ENCODE data around the gene DMBT1. TPM values are rescaled to one million over a fixed set of nuclear protein-coding genes. Genes with fewer than 3 reads are reported as not detected.

Gene DMBT1
- total RNA-seq, 1 donor from 2014 or later = 0.24 TPM

DNA sequence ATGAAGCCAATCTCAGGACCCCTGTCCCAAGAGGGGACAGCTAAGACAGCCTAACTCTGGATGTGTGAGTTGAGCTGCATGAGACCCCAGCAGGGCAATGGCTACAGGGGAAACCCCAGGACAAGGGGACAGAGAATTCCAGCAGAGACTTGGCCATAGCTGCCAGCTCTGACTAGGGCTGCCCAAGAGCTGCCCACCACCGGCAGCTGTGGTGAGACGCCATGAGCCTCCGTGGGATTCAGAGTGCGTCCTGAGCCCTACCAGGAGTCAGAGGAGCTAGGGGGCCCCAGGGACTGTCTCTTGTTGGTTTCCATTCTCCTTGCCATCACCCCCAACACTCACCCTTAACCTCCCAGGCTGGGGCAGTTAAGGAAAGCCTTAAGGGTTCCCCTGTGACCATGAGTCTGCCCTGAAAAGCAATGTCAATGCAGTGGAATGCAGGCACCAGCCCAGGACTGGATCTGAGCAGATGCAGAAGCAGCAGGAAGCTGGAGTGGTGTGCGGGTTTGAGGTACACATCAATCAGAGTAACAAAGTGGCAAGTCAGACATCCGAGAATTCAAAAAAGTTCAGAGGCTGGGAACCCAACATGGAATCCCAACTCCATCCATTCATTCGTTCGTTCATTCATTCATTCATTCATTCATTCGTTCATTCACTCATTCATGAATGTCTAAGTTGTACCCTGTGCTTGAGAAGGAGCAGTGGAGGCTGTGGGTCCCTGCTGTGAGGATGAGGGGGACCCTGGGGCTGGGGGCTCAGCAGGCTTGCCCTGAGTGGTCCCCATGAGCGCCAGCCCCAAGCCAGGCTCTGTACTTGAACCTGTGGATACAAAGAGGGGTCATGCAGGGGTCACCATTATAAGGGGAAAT lies 86.2 kb downstream of the DMBT1 start:
- no peak for DNase-seq (ENCODE audit: low spot score)

DNA sequence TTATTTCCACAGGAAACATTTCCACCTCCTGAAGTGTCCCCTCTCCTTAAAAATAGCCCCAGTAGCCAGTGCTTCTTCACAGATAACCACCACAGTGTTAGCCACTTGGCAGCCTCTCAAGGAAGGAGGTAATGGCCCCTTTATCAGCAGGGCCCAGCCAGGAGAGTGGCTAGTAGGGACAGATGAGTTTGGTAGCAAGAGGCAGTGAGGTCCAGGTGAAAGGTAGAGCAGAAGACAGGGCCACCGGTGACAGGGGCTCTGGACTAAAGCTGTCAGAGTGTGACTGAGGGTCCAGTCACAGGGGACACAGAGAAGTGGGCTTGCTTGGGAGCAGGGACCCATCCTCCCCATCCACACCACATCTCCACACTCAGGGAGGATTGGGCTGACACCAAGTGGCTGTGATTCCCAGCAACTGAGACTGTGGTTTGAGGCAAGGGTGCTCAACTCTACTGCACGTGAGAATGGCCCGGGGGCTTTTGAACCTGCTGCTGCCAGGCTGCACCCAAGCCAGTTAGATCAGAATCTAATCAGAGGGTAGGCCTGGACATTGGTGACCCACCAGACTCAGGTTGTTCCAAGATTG lies 86.9 kb downstream of the DMBT1 start:
- DNase-seq (ENCODE audit: low spot score) = no peak

DNA sequence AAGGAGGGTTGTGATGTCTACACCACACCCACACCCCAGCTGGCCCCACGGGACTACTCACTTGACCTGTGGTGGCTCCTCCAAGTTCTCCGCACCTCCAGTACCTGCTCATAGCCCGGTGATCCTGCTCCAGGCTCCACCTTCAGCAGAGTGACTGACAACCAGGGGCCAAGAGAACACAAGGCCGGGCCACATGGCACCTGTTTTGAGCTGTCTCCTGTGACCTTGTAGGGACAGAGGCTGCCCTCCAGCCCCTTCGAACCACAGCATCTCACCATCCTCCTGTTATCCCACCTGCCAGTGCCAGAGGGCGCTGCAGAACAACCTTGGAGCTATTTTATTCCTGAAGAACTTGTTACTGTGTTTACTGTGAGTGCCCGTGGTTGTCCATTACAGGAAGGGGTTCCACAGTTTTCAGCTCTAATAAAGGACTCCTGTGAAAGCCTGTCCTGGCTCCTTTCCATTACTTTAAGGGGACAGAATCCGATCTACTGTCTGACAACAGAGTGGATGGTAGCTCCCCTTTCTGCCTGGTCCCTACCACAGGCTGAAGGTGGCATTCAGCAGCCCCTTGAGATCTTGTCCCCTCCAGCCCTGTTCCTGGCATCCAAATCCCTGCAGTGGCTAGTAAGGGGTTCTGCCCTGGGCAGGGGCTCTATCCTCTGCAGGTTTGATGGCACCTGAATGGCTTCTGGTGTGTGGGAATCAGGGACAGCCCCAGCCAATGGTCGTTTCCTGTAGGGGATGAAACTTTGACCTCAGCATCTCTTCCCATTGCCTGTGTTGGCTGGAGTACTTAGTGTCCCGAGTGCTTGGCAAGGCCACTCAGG lies 88.3 kb downstream of the DMBT1 start:
- peak; percentile 26 for DNase-seq (ENCODE audit: low spot score)

DNA sequence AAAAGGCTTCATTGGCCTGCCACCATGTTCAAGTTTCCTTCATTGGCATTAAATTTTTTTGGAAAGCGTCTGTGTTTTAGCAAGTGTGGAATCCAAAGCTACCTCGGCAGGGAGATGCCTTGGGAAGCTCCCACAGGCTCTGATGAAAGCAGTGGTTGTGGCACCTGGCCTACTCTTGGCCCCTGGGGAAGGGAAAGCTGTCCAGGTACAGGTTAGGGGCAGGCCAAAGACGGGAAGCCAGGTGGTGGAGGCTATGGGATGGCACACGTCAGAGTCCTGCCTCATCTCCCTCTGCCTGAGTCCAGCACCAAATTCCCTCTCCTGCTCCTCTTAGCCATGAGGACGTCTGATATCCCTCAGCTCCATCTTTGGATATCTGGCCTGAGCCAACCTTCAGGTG lies 89.3 kb downstream of the DMBT1 start:
- no peak for DNase-seq (ENCODE audit: low spot score)

DNA sequence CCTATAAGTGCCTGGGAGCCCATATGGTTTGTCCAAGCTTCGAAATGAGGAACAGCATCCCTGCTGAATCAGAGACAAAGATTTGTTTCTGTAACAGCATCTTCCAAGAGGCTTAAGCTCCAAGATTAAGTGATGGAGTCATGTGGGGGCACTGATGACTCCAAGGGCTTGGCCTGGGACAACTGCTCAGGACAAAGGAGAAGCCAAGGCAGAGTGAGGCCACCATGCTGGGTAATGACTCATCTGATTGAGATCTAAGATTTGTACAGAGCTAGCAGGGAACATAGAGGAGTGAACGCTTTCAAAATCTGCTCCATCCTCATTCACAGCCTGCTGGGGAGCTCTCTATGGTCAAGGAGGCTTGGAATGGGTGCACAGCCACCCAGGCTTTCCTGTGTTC lies 89.8 kb downstream of the DMBT1 start:
- no peak for DNase-seq (ENCODE audit: low spot score)

DNA sequence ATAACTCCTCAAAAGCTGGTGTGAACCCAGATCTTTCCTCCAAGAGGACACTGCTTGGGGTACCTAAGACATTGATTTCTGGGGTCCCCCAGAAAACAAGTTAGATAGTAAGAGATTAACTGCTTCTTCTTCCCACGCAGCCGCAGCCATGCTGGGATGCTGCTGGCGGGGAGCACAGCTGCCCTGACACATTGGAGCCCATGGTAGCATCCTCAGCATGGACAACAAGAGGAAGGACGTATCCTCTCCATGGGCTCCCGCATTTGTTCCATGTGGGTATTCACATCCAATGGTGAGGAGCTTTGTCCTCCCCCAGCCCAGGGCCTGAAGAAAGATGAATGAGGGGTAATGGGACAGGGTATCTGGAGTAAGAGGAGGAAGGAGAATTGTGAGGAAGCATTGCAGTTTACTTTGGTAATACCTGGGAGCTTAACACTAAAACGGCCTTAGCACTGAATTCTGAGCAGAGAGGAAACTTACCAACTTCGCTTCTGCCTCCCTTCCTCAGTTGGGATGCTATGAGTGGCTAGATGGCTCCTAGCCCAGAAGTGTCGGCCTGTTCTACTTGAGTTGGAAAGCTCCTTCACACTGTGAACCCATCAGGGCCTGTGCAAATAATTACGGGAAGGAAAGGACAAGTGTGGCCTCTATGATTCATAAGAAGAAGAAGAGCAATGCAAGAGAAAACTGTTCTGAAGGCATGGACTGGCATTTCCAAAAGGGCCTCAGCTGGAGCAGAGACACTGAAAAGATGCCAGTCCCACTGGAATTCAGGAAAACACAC lies 95.2 kb downstream of the DMBT1 start:
- no peak for DNase-seq (ENCODE audit: low spot score)

DNA sequence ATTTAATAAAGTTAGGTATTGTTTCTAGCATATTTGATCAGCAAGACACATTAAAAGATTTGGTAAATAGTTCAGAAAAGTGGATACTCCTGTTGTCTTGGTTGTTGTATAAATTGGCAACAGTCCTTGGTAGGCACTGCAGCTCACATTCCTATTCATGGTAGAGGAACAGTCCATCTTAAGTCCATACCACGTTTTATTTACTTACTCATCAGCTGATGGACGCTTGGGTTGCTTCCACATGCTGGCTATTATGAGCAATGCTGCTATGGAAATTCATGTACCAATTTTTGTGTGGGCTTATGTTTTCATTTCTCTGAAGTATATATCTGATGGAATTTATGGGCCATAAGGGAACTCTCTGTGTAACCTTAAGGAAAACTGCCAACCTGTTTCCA lies 95.8 kb downstream of the DMBT1 start:
- no peak for DNase-seq (ENCODE audit: low spot score)

DNA sequence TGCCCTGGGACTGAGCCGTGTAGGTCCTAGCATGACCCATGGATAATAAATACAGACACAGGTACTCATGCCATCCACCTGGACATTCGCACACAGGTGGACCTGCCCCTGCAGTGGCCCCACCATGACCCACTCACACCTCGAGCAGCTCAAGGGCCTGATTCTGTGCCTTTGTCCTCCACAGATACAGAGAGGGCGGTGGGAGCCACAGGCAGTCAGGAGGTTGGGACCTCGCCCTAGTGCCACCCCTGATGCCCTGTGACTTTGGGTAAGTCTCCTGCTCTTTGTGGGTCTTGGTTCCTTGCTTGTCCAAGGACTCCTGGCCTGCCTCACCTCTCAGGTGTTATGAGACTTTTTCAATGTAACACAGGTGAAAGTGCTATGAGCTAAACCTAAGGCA lies 96.2 kb downstream of the DMBT1 start:
- no peak for DNase-seq (ENCODE audit: low spot score)

DNA sequence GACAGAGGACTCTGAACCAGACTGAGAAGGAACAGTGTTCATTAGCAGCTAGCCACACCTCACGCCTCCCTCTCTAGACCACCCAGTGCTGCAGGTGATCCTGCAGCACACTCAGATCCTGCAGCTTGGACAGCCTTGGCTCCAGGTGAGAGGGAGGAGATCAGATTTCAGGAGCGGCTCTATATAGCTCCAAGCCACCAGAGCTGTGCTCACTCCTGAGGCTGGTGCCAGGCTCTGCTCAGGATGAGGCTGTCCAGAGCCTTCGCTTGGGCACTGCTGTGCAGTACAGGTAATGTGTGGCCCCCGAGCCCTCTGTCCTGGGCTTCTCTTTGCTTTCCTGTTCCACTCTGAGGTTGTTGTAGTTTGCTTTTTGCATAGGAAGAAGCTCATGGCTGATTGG lies 96.7 kb downstream of the DMBT1 start:
- DNase-seq (ENCODE audit: low spot score) = no peak

DNA sequence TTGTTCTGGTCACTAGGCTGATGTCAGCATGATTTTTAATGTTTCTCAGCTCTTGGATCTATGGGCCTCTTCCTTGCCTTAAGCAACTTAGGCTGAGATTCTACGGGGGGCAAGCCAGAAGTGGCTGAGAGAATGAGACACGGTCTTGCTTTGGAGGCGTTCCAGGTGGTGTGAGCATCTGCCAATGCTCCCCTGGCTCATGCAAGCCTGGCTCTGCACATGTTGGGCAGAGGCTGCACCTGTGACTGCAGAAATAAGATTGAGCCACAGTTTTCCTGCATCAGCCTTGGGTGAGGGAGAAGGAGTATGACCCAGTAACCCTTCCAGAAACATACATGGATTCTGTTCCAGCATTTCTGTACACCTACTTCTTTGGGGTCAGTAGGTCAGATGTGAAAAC lies 97.2 kb downstream of the DMBT1 start:
- no peak for DNase-seq (ENCODE audit: low spot score)

DNA sequence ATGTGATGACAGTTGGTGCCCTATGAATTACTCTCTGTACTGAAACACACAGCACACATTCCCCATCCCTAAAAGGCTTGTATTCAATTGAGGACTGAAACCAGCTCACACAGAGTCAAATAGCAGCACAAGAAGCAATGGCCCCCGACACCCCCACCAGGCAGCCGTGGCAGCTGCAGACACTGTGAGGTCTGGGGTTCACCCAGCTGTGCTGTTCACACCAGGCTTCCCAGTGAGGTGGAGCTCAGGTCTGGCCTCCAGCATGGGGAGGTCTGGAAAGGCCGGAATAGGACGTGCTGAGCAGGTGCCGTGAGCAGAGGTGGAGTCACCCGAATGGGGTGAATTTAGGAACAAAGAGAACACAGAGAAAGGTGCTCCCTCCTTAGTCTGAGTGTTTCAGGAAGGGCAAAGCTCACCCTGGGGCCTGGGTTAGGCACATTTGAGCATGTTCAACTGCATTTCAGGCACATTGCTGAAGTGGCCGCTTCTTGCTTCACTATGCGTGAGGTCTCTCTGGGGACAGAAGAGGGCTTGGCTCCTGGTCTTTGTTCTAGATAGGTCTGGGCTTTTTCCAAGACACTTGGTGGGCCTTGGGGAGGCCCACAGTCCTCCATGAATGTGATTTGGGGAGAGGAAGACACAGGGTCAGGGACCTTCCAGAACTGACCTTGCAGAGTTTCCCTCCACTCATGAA lies 97.9 kb downstream of the DMBT1 start:
- DNase-seq (ENCODE audit: low spot score) = no peak

DNA sequence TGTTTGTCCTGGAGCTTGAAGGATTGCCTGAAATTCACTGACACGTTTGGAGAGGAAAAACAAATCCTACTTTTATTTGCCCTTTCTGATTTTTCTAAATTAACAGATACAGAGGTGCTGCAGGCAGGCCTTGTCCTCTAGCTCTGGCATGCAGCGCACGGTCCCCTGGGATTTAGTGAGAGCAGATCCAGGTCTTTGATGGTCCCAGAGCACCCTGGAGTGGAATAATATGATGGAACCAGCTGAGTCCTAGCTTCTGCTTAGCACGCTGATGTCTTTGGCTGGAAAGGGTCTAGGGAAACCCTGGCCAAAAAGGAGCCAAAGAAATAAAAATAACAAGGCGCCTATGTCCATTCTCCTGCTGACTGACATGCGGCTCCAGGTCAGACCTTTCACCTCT lies 98.6 kb downstream of the DMBT1 start:
- no peak for DNase-seq (ENCODE audit: low spot score)

DNA sequence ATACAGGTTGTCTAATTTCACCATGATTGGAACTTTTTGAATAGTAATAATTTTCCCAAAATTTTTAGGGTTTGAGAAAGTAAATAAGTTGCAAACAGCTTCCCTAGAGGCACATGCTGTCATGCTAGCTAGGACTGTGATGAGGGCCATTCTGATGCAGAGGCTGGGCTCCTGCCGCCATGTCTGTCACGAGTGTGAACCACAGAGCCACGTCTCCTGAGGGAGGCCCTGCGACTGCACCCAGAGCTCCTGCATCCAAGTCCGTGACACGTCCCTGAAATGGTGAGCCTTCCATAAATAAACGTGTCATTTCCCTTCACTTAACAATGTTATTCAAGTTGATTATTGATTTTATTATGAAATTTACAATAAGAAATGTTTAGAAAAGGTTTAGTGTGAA lies 99.1 kb downstream of the DMBT1 start:
- DNase-seq (ENCODE audit: low spot score) = no peak

DNA sequence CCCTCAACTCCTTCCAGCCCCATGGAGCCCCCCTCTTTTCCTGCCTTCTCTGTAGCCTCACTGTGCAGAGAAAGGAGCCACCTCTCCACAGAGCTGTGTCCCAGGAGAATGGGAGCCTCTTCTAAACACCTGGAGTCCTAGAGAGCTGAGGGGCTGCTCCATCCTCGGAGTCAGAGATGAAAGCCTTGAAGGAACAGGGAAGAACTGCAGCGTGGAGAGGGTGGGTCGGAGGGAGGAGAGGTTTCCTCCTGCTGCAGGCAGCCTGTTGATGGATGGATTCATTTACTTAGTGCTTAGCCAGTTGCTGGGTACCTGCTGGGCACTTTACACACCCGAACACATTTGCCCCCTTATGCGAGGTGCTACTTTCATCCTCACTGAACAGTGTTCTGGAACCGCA lies 100.1 kb downstream of the DMBT1 start:
- DNase-seq (ENCODE audit: low spot score) = no peak

DNA sequence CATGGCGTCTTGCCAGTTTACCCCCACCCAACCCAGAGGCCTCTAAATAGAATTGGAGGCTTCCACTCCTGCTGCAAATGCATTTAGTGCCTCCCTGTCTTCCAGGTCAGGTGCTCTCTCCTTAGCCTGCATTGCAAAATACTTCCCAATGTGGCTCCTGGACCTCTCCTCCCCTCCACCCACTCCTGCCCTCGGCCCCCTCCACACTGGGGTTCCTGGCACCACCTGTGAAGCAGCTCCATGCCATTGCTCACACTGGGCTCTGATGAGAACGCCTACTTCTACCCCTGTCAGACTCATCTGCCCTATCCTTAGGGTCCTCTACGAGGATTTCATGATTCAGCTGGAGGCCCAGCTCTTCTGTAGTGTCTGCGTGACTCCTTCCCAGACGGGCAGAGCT lies 101.7 kb downstream of the DMBT1 start:
- DNase-seq (ENCODE audit: low spot score) = no peak

DNA sequence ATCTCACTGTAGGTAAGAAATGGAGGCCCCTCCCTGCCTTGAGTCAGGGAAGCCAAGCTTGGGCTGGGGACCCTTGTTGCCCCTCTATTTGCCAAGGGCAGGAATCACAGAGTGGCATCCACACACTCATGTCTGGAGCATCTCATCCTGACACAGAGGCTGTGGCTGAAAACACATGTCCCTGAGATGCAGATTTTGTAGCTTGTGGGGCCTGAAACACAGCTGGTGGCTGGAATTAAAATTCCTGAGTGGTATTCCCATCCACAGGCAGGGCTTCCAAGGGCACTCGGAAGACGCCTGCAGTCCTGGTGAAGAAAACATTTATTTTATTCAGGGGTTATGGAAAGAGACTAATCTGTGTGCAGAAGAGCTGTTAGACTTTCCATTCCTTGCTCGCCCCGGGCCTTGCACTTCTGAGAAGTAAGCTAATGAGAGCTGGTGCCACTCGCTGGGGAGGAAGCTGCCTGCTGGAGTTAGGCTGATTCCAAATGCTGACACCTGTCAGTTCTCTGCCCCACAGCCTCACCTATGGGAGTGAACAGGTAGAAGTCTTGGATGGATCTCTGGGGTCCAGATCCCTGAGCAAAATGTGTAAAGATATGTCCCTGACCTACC lies 103.1 kb downstream of the DMBT1 start:
- DNase-seq (ENCODE audit: low spot score) = no peak

DNA sequence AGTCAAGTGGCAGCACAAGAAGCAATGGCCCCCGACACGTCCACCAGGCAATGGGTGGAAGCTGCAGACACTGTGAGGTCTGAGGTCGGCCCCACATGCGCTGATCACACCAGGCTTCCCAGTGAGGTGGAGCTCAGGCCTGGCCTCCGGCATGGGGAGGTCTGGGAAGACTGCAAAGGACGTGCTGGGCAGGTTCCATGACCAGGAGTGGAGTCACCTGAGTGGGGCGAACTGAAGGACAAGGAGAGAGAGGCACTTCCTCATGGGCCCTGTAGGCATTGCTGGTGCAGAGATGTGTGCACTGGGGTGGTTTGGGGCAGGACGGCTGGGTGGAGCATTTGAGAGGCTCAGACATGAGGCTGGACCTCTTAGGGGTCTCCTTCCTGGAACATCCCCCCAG lies 103.9 kb downstream of the DMBT1 start:
- DNase-seq (ENCODE audit: low spot score) = no peak

DNA sequence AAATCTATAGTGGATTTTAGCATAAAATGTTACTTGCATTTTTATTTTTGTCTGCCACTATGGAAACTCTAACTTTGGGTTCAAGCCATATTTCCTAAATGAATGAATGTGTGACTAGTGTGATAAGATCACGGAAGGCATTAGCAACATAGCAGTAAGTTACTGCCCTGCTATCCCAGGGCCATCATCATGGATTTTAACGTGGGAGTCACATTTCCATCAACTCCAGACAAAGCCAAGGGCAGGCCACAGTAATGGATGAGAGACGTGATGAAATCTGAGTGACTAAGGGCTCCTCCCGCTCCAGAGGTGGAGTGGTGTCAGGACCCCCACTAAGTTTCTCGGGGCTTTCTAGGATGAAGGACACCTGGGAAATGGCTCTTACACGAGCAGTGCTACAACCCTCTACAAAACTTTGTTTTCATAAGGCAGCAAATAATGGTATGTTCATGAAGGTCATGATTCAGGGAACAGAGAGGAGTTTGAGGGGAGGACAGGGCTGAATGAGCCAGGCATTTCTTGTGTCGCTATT lies 104.8 kb downstream of the DMBT1 start:
- DNase-seq (ENCODE audit: low spot score) = no peak

DNA sequence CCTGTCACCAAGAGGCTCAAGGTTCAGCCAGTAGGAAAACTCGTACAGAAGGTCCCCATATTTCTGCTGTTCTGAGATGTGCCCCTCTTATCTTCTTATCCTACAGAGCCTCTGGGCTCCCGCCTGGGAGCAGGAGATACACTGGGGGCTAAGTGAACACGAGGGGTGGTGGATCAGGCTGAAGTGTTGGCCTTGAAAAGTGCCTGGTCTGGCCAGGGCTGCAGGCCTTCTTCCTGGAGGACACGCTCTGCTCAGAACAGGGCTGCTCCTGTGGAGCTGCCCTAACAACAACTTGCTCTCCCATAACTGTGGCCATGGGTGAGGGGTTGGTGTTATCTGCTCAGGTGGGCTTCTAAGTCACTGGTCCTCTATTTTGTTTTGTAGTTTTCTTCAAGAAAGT lies 105.4 kb downstream of the DMBT1 start:
- no peak for DNase-seq (ENCODE audit: low spot score)

DNA sequence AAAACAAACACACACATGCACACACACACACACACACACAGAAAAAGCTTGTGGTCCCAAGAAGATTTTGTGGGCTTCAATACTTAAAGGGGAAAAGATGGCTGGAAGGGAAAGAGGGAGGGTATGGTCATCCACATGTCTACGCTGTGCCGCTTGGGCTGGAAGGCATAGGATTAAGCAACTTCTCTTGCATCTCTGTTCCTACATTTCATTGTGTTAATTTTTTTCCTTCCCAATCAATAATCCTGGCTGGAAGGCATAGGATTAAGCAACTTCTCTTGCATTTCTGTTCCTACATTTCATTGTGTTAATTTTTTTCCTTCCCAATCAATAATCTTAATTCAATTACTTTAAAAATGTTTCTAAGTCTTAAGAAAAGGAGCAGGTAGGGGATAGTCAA lies 108.5 kb downstream of the DMBT1 start:
- DNase-seq (ENCODE audit: low spot score) = no peak
